ENCODE data around the gene RSU1.

- TF ChIP-seq CTCF (IDR thresholded peaks at IDR 0.05) (no peak), POLR2AphosphoS5 (IDR thresholded peaks at IDR 0.05) (no peak)
Observed at GRCh38 chr10:16639471-16639870, 177.8 kb downstream of the RSU1 start.

Measured in sigmoid colon (tissue), 4 donors.